IMR-90 (cell line): ENCODE measurements around the gene MED26. TPM values are rescaled to one million over a fixed set of nuclear protein-coding genes. Genes with fewer than 3 reads are reported as not detected.

Source experiments
- ATAC-seq: fragments of 200-7000 bp; cut with Tn5 transposase; 2 replicates; pipeline ENCODE4 v1.9.1; 2020; ENCODE audit warnings: low read depth, mild to moderate bottlenecking, moderate library complexity
- BruUV-seq: library from RNA; stranded (reverse); fragments of 400-500 nt; replicated peaks from 2 replicates; lab custom pipeline; 2021; lab: Mats Ljungman, UMichigan
- CTCF ChIA-PET: fragments of 300-600 bp; formaldehyde crosslinking; extraction: SDS; loops from one replicate; lab custom pipeline; 2021; ENCODE audit warnings: antibody characterized with exemption; lab: Yijun Ruan, JAX
- POLR2A ChIA-PET: fragments of 300-600 bp; sonication (Branson Sonifier 250); formaldehyde crosslinking; loops from one replicate; lab custom pipeline; 2022; ENCODE audit warnings: antibody characterized with exemption; ENCODE audit not compliant: unreplicated experiment; lab: Charles Lee
- DNase-seq: peaks from one replicate; pipeline ENCODE4 v3.0.0; 2013
- H2AFZ ChIP-seq: replicated peaks from 2 replicates; pipeline ENCODE3; 2013; ENCODE audit warnings: low read length, mild to moderate bottlenecking; ENCODE audit not compliant: poor library complexity
- H2AK5ac ChIP-seq: 2 replicates; pipeline ENCODE4 v1.6.1; 2013; ENCODE audit warnings: low read depth, low read length, inconsistent platforms
- H2AK9ac ChIP-seq: replicated peaks from 2 replicates; pipeline ENCODE3; 2013; ENCODE audit warnings: mild to moderate bottlenecking, low read depth, low read length, moderate library complexity; ENCODE audit not compliant: poor library complexity
- H2BK120ac ChIP-seq: 2 replicates; pipeline ENCODE4 v1.6.1; 2013; ENCODE audit warnings: low read depth, low read length, inconsistent platforms
- H2BK15ac ChIP-seq: 3 replicates; pipeline ENCODE4 v1.6.1; 2013; ENCODE audit warnings: low read depth, low read length, inconsistent platforms
- H2BK20ac ChIP-seq: 2 replicates; pipeline ENCODE4 v1.6.1; 2013; ENCODE audit warnings: low read depth, mild to moderate bottlenecking, inconsistent platforms, low read length, moderate library complexity
- H2BK5ac ChIP-seq: 2 replicates; pipeline ENCODE4 v1.6.1; 2013; ENCODE audit warnings: mild to moderate bottlenecking, low read depth, low read length, inconsistent platforms; ENCODE audit not compliant: poor library complexity, severe bottlenecking
- H3K14ac ChIP-seq: replicated peaks from 2 replicates; pipeline ENCODE4 v1.6.1; 2013; ENCODE audit warnings: low read depth, low read length, inconsistent platforms
- H3K18ac ChIP-seq: 2 replicates; pipeline ENCODE4 v1.6.1; 2013; ENCODE audit warnings: low read depth, low read length, control low read depth
- H3K23ac ChIP-seq: 2 replicates; pipeline ENCODE4 v1.6.1; 2013; ENCODE audit warnings: low read depth, low read length, inconsistent platforms
- H3K27ac ChIP-seq: 2 replicates; pipeline ENCODE4 v1.5.1; 2013; ENCODE audit warnings: mild to moderate bottlenecking, control low read depth, low read length; ENCODE audit not compliant: insufficient read depth
- H3K27me3 ChIP-seq: 2 replicates; pipeline ENCODE4 v1.6.1; 2013; ENCODE audit warnings: low read length; ENCODE audit not compliant: control insufficient read depth, insufficient read depth
- H3K36me3 ChIP-seq: 2 replicates; pipeline ENCODE4 v1.6.1; 2013; ENCODE audit warnings: low read length, mixed read lengths; ENCODE audit not compliant: control insufficient read depth, insufficient read depth
- H3K4ac ChIP-seq: 2 replicates; pipeline ENCODE4 v1.6.1; 2013; ENCODE audit warnings: low read depth, low read length, inconsistent platforms
- H3K4me1 ChIP-seq: 2 replicates; pipeline ENCODE4 v1.6.1; 2013; ENCODE audit warnings: low read length, mixed read lengths; ENCODE audit not compliant: control insufficient read depth, insufficient read depth
- H3K4me2 ChIP-seq: 2 replicates; pipeline ENCODE4 v1.6.1; 2013; ENCODE audit warnings: low read depth, mild to moderate bottlenecking, control low read depth, low read length, moderate library complexity
- H3K4me3 ChIP-seq: 2 replicates; pipeline ENCODE4 v1.5.1; 2013; ENCODE audit warnings: low read depth, mild to moderate bottlenecking, control low read depth, low read length, moderate library complexity; ENCODE audit not compliant: insufficient read depth
- H3K56ac ChIP-seq: 2 replicates; pipeline ENCODE4 v1.6.1; 2013; ENCODE audit warnings: low read length, inconsistent platforms; ENCODE audit not compliant: insufficient read depth; ENCODE audit errors: extremely low read depth
- H3K79me1 ChIP-seq, 2 experiments: 2 replicates each; pipeline ENCODE4 v1.6.1; 2013; ENCODE audit warnings: low read length in 2 of 2, inconsistent platforms in 1 of 2, low read depth in 1 of 2
- H3K9ac ChIP-seq: 2 replicates; pipeline ENCODE4 v1.6.1; 2013; ENCODE audit warnings: low read depth, low read length, control low read depth
- H3K9me1 ChIP-seq: 2 replicates; pipeline ENCODE4 v1.6.1; 2013; ENCODE audit warnings: low read length, inconsistent platforms; ENCODE audit not compliant: insufficient read depth
- H3K9me3 ChIP-seq: 2 replicates; pipeline ENCODE4 v1.6.1; 2013; ENCODE audit warnings: low read length; ENCODE audit not compliant: control insufficient read depth, insufficient read depth
- H4K20me1 ChIP-seq: 2 replicates; pipeline ENCODE4 v1.6.1; 2013; ENCODE audit warnings: low read length, inconsistent platforms; ENCODE audit not compliant: insufficient read depth
- H4K5ac ChIP-seq: 2 replicates; pipeline ENCODE4 v1.6.1; 2013; ENCODE audit warnings: mild to moderate bottlenecking, low read depth, low read length, control low read depth
- H4K8ac ChIP-seq, 2 experiments: 2 replicates each; pipeline ENCODE4 v1.6.1; 2013; ENCODE audit warnings: low read depth in 2 of 2, low read length in 2 of 2, control low read depth in 1 of 2, inconsistent platforms in 1 of 2
- H4K91ac ChIP-seq: 2 replicates; pipeline ENCODE4 v1.6.1; 2013; ENCODE audit warnings: low read depth, low read length, inconsistent platforms; ENCODE audit not compliant: insufficient read depth
- BHLHE40 ChIP-seq: fragments of 150-350 bp; IDR thresholded peaks from 2 replicates; pipeline ENCODE4 v1.6.1; 2016; ENCODE audit warnings: mild to moderate bottlenecking, low read depth, low read length
- CEBPB ChIP-seq: IDR thresholded peaks from 2 replicates; pipeline ENCODE4 v1.6.1; 2012; ENCODE audit warnings: low read depth, low read length, improper control_type of control experiment
- CHD1 ChIP-seq: IDR thresholded peaks from 2 replicates; pipeline ENCODE4 v1.6.1; 2012; ENCODE audit warnings: low read depth, low read length, improper control_type of control experiment
- MAFK ChIP-seq: IDR thresholded peaks from 2 replicates; pipeline ENCODE4 v1.6.1; 2012; ENCODE audit warnings: low read depth, low read length, improper control_type of control experiment
- MAZ ChIP-seq: IDR thresholded peaks from 2 replicates; pipeline ENCODE4 v1.6.1; 2012; ENCODE audit warnings: low read depth, mild to moderate bottlenecking, low read length, improper control_type of control experiment, moderate library complexity, borderline replicate concordance
- MXI1 ChIP-seq: IDR thresholded peaks from 2 replicates; pipeline ENCODE4 v1.6.1; 2012; ENCODE audit warnings: low read depth, mild to moderate bottlenecking, low read length, moderate library complexity, borderline replicate concordance
- NFE2L2 ChIP-seq: fragments of 150-350 bp; IDR thresholded peaks from 2 replicates; pipeline ENCODE4 v1.6.1; 2016; ENCODE audit warnings: low read depth, mild to moderate bottlenecking, low read length
- POLR2A ChIP-seq: IDR thresholded peaks from 2 replicates; pipeline ENCODE4 v1.6.1; 2012; ENCODE audit warnings: mild to moderate bottlenecking, low read depth, low read length
- RAD21 ChIP-seq: IDR thresholded peaks from 2 replicates; pipeline ENCODE4 v1.6.1; 2012; ENCODE audit warnings: low read length, improper control_type of control experiment
- RCOR1 ChIP-seq: IDR thresholded peaks from 2 replicates; pipeline ENCODE4 v1.6.1; 2012; ENCODE audit warnings: mild to moderate bottlenecking, low read length, improper control_type of control experiment; ENCODE audit not compliant: insufficient replicate concordance
- SMC3 ChIP-seq: fragments of 150-350 bp; IDR thresholded peaks from 2 replicates; pipeline ENCODE4 v1.6.1; 2016; ENCODE audit warnings: low read depth, mild to moderate bottlenecking, antibody characterized with exemption, low read length, moderate library complexity
- WGBS, 2 experiments: methylation state at CpG; one replicate each; pipeline versions ENCODE4 v1.1.5 to v1.1.7; 2013; ENCODE audit warnings: missing lambda C conversion rate in 2 of 2; ENCODE audit not compliant: insufficient read length in 1 of 2; ENCODE audit errors: extremely low coverage in 2 of 2; 5-methylcytosine and 5-hydroxymethylcytosine counted together
- dilution Hi-C: fragments of 300-500 bp; cut with HindIII; formaldehyde crosslinking; loops from one replicate; pipeline ENCODE4 v1.14.3; 2018; ENCODE audit warnings: low sequenced_read_pairs; ENCODE audit not compliant: unreplicated experiment
- in situ Hi-C: fragments of 300-500 bp; cut with MboI; formaldehyde crosslinking; loops from 3 replicates; pipeline ENCODE4 v1.14.3; 2019; ENCODE audit warnings: low sequenced_read_pairs, inconsistent platforms, mixed read lengths
- intact Hi-C: fragments of 100-400 bp; cut with micrococcal nuclease; formaldehyde crosslinking; loops from 2 replicates; pipeline ENCODE4 v1.10.0; 2022
- polyA plus RNA-seq, 3 experiments: library from polyadenylated mRNA; depleted of rRNA; stranded (reverse); fragments of >200 nt; gene quantifications; 2 replicates each; pipeline ENCODE4 v1.2.3, GENCODE V29; 2012; ENCODE audit warnings: low replicate concordance in 1 of 3
- total RNA-seq: library from RNA; depleted of rRNA; stranded (reverse); fragments of >200 nt; gene quantifications from 2 replicates; pipeline ENCODE4 v1.2.3, GENCODE V29; 2012
- TF ChIP-seq, protein P1 (sequence below): fragments of 150-350 bp; IDR thresholded peaks from 2 replicates; pipeline ENCODE4 v1.6.1; 2017; ENCODE audit warnings: mild to moderate bottlenecking, antibody characterized with exemption, low read length, low read depth

MED26 gene
- total and polyA plus RNA-seq, 2 of the 4 experiments (the other 2 are of a cell fraction): 2.0 to 4.0 TPM

DNA sequence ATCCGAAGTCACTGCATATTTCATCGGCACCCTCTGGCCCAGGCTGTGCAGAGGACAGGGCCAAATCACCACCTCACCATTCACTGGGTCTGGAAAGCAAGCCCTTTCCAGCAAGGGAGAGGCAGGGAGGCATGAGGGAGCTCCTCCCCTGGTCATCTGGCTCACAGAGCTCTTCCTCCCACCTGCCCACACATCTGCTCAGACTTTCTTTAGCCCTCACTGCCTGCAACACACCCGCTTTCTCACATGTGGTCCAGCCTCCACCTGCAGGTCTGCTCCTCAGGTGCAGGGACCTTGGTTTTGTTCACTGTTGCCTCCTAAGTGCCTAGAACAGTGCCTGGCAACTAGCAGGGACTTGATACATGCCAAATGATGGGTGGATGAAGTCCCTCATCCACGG, 34.8 kb downstream of the MED26 start:
- Histone ChIP-seq H3K14ac (no peak overlapping the region), H3K79me1 (peaks cover 44 to 95% of the 10 kb centered on the region in 2 experiments), H3K9me3 (no peaks in the 10 kb centered on the region), H2AK9ac (no peak overlapping the region), H3K9ac (no peak overlapping the region), H3K27me3 (no peaks in the 10 kb centered on the region), H4K91ac (no peak overlapping the region), H3K4me2 (no peak overlapping the region), H2AFZ (no peak overlapping the region), H4K20me1 (peaks cover 100% of the 10 kb centered on the region), H2AK5ac (no peak overlapping the region), H4K5ac (no peak overlapping the region), H2BK120ac (no peak overlapping the region), H3K56ac (no peak overlapping the region), H2BK15ac (no peak overlapping the region), H3K36me3 (no peaks in the 10 kb centered on the region), H3K27ac (no peak overlapping the region), H4K8ac (no peak overlapping the region), H3K4me1 (peaks cover 16% of the 10 kb centered on the region), H2BK5ac (no peak overlapping the region), H3K4me3 (no peak overlapping the region), H3K23ac (no peak overlapping the region), H2BK20ac (no peak overlapping the region), H3K4ac (no peak overlapping the region), H3K9me1 (peaks cover 71% of the 10 kb centered on the region), H3K18ac (no peak overlapping the region)
- ATAC-seq (no peak), DNase-seq (no peak)
- WGBS, 2 experiments: no CpG with 5 or more reads among the region's 4 CpGs
- POLR2A ChIA-PET: no interaction called here
- no TSS peak for BruUV-seq
- dilution Hi-C loops: no loop called here
- intact Hi-C loops: no loop called here
- in situ Hi-C loops: no loop called here
- TF ChIP-seq SMC3 (no peak), MAZ (no peak), RCOR1 (no peak), CEBPB (no peak), NFE2L2 (no peak), MAFK (no peak), POLR2A (no peak), RAD21 (no peak), MXI1 (no peak), BHLHE40 (no peak), CHD1 (no peak)
- TF ChIP-seq, protein P1, sequence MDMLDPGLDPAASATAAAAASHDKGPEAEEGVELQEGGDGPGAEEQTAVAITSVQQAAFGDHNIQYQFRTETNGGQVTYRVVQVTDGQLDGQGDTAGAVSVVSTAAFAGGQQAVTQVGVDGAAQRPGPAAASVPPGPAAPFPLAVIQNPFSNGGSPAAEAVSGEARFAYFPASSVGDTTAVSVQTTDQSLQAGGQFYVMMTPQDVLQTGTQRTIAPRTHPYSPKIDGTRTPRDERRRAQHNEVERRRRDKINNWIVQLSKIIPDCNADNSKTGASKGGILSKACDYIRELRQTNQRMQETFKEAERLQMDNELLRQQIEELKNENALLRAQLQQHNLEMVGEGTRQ: no peak
- CTCF ChIA-PET: no interaction called here
